22Rv1 (cell line): ENCODE data around the gene JSRP1.

Experiments
- ZFX ChIP-seq: fragments of 450-650 bp; IDR thresholded peaks from 2 replicates; pipeline ENCODE4 v1.6.1; 2017; ENCODE audit warnings: antibody characterized with exemption, borderline replicate concordance
- TF ChIP-seq, protein P1 (sequence below): fragments of 450-650 bp; IDR thresholded peaks from 2 replicates; pipeline ENCODE4 v1.5.1; 2017; ENCODE audit warnings: mild to moderate bottlenecking

DNA sequence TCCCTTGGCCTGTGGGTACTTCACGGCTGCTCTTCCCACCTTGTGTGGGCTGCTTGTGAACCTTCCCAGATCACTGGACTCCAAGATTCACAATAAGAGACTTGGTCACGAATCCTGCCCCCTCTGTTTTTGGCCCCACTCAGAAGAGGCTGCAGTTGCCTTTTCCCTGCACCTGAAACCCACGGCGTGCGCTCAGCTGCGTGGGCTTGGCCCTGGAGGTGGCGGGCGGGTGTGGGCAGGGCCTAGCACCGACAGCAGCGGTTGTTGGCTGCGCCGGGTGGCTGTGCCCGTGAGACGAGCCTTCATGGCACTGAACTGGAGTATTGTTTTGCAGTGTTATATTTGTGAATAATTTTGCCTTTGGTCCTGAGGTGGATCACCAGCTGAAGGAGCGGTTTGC lies 53.9 kb downstream of the JSRP1 start:
- TF ChIP-seq, protein P1, sequence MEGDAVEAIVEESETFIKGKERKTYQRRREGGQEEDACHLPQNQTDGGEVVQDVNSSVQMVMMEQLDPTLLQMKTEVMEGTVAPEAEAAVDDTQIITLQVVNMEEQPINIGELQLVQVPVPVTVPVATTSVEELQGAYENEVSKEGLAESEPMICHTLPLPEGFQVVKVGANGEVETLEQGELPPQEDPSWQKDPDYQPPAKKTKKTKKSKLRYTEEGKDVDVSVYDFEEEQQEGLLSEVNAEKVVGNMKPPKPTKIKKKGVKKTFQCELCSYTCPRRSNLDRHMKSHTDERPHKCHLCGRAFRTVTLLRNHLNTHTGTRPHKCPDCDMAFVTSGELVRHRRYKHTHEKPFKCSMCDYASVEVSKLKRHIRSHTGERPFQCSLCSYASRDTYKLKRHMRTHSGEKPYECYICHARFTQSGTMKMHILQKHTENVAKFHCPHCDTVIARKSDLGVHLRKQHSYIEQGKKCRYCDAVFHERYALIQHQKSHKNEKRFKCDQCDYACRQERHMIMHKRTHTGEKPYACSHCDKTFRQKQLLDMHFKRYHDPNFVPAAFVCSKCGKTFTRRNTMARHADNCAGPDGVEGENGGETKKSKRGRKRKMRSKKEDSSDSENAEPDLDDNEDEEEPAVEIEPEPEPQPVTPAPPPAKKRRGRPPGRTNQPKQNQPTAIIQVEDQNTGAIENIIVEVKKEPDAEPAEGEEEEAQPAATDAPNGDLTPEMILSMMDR: no peak
- TF ChIP-seq ZFX: no peak
